ENCODE data around the gene SOBP. TPM values are rescaled to one million over a fixed set of nuclear protein-coding genes. Genes with fewer than 3 reads are reported as not detected.
A peak's percentile ranks its signal among the peaks of the same experiment; 100 is the strongest.

Gene SOBP
- total RNA-seq, 1 donor from 2014 or later, result 0.09 TPM

DNA sequence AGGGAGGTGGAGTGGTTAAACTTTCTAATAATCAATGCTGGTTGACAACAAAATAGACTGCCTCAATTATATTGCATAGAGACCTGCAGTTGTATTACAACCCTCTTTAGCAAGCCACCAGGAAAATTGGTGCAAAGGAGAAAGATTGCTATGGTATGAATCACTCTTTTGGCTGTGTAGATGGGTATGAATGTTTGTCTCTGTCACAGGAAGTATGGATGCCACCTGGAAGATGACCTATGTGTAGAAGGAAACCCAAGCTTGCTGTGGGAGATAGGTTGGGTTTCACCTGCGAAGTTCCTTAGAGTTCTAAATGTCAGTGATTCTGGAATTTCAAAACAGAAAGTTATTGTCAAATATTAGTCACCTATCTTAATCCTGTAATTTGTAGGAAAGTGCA, 134.6 kb downstream of the SOBP start:
- H3K4me3 Mint-ChIP-seq, result no peak overlapping the region
- H3K4me1 Mint-ChIP-seq, result peaks cover 10% of the 10 kb centered on the region
- peaks cover 24% of the 10 kb centered on the region for H3K27me3 Mint-ChIP-seq
- intact Hi-C loops (cut with micrococcal nuclease), result no loop called here
- H3K36me3 Mint-ChIP-seq (ENCODE audit: low read depth), result no peaks in the 10 kb centered on the region
- H3K9me3 Mint-ChIP-seq, result no peaks in the 10 kb centered on the region
- no peak for DNase-seq
- H3K27ac Mint-ChIP-seq, result no peak overlapping the region

DNA sequence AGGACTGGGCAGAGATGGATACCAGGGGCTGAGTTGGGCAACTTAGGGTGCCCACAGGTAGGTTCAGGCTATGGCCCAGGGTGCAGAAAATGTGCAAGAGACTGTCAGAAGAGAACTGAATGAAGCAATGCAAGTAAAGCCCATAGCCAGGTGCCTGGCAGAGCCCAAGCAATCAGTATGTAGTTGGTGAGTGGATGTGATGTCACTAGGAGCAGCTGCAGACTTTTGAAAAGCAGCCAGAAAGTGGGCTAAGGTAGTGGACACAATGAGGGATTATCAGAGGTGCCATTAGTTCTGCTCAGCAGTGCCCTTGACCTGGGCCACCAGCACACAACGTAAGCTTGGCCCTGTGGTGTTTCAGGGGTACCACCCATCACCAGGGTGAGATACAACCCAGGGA, 135.3 kb downstream of the SOBP start:
- Mint-ChIP-seq H3K27me3 (peaks cover 30% of the 10 kb centered on the region), H3K4me1 (peaks cover 9% of the 10 kb centered on the region), H3K4me3 (no peak overlapping the region), H3K27ac (no peak overlapping the region), H3K9me3 (no peaks in the 10 kb centered on the region), H3K36me3 (ENCODE audit: low read depth) (no peaks in the 10 kb centered on the region)
- intact Hi-C loops (cut with micrococcal nuclease), result no loop called here
- no peak for DNase-seq

DNA sequence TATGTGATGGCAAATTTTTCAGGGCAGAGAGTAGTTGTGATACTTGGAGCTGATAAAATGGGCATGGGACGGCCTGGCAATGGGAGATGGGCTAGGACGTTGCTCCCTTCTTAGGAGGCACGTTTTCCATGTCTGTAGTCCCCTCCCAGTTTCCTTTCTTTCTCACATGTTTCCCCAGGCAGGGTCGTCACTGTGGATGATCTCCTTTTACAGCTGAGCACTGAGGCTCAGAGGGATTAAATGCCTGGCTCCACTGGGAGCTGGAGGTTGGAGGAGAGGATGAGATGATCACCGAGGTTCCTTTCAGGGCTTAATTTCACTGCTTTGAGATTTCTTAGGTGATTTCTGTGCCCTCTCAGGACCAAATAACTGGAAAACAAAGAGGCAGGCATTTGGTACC, 136.7 kb downstream of the SOBP start:
- intact Hi-C loops (cut with micrococcal nuclease), result no loop called here
- H3K9me3 Mint-ChIP-seq, result no peaks in the 10 kb centered on the region
- no peaks in the 10 kb centered on the region for H3K36me3 Mint-ChIP-seq (ENCODE audit: low read depth)
- no peak overlapping the region for H3K4me3 Mint-ChIP-seq
- no peak for DNase-seq
- H3K27me3 Mint-ChIP-seq, result peaks cover 41% of the 10 kb centered on the region
- no peaks in the 10 kb centered on the region for H3K4me1 Mint-ChIP-seq
- H3K27ac Mint-ChIP-seq, result no peak overlapping the region

DNA sequence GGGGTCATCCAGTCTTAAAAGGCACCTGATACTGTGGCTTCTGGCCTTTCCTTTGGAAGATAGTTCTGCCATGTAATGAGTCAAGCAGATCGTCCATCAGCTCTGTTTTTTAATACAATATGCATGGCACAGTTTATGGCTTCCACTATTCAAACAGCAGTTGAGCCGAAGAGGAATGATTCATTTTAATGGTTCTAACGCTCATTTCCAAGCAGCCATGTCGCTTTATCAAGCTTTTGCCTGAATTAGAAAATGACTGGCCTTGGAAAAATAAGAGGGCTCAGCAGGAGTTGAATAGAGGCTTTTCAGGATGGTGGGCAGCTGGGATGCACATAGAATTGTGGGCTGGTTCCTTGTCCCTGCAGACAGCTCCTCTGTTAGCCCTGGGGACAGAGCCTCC, 138.1 kb downstream of the SOBP start:
- intact Hi-C loops (cut with micrococcal nuclease), result no loop called here
- Mint-ChIP-seq H3K27ac (no peak overlapping the region), H3K9me3 (no peaks in the 10 kb centered on the region), H3K27me3 (peaks cover 51% of the 10 kb centered on the region), H3K36me3 (ENCODE audit: low read depth) (no peaks in the 10 kb centered on the region), H3K4me3 (no peak overlapping the region), H3K4me1 (no peaks in the 10 kb centered on the region)
- no peak for DNase-seq

DNA sequence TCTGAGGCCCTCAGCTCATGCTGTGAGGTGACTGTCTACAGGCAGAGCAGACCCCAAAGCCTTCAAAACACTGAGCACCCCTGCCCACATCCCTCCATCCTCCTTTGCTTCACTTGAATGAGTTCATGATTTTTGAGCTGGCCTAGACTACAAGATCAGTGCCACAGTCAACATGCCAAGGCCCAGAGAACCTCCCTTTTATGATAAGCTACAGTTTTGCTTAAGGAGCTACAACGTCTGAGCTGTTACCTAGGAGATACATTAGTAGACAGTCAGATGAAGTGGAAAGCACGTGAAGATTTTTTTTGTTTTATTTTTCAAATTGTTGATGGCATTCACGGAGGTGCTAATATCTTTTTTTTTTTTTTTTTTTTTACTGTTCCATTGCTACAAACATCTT, 139.0 kb downstream of the SOBP start:
- Mint-ChIP-seq H3K9me3 (no peaks in the 10 kb centered on the region), H3K4me3 (no peak overlapping the region), H3K36me3 (ENCODE audit: low read depth) (no peaks in the 10 kb centered on the region), H3K4me1 (no peaks in the 10 kb centered on the region), H3K27me3 (peaks cover 57% of the 10 kb centered on the region), H3K27ac (no peak overlapping the region)
- DNase-seq, result no peak
- intact Hi-C loops (cut with micrococcal nuclease), result no loop called here

- H3K9me3 Mint-ChIP-seq, result no peaks in the 10 kb centered on the region
These were observed 139.7 kb downstream of the SOBP start for GRCh38 chr6:107629548-107630129.

DNA sequence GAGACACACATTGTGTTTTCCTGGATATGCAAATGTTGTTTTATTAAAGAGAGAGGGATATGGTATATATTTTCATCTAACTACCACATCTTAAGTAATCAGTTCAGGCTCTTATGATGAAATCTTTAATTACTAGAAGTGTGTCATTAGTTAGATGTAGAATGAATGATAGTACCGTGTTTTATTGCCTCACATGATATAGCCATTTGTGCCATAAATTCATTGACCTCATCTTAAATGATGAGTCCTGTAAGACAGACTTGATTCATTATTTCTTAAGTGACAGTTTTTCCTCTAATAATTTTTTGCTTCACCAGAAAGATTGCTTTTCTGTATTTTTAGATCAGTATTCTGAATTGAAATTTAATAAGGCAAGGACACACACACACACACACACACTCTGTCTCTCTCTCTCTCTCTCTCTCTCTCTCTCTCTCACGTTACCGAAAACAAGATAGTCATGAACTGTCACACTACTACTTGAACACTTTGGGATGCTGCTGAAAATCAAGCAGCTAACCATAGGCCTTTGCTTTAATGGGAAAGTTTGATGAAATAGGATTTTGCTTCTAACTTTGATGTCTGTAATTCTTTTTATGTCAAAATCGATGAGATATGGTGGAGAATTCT, 140.5 kb downstream of the SOBP start:
- Mint-ChIP-seq H3K36me3 (ENCODE audit: low read depth) (no peaks in the 10 kb centered on the region), H3K4me3 (no peak overlapping the region), H3K27me3 (peaks cover 57% of the 10 kb centered on the region), H3K9me3 (no peaks in the 10 kb centered on the region), H3K27ac (no peak overlapping the region), H3K4me1 (no peaks in the 10 kb centered on the region)
- intact Hi-C loops (cut with micrococcal nuclease), result loop anchor here (10.0 kb wide), 1 partner anchor 136 kb away; the partner anchor contains the start of gene SOBP
- no peak for DNase-seq

More at GRCh38 chr6:107629548-107630129, 139.7 kb downstream of the SOBP start:
- DNase-seq, result no peak
- peaks cover 57% of the 10 kb centered on the region for H3K27me3 Mint-ChIP-seq
- intact Hi-C loops (cut with micrococcal nuclease), result loop anchor here (10.0 kb wide), 1 partner anchor 135 kb away; the partner anchor contains the start of gene SOBP
- no peak overlapping the region for H3K27ac Mint-ChIP-seq
- no peaks in the 10 kb centered on the region for H3K36me3 Mint-ChIP-seq (ENCODE audit: low read depth)
- H3K4me3 Mint-ChIP-seq, result no peak overlapping the region
- H3K4me1 Mint-ChIP-seq, result no peaks in the 10 kb centered on the region

DNA sequence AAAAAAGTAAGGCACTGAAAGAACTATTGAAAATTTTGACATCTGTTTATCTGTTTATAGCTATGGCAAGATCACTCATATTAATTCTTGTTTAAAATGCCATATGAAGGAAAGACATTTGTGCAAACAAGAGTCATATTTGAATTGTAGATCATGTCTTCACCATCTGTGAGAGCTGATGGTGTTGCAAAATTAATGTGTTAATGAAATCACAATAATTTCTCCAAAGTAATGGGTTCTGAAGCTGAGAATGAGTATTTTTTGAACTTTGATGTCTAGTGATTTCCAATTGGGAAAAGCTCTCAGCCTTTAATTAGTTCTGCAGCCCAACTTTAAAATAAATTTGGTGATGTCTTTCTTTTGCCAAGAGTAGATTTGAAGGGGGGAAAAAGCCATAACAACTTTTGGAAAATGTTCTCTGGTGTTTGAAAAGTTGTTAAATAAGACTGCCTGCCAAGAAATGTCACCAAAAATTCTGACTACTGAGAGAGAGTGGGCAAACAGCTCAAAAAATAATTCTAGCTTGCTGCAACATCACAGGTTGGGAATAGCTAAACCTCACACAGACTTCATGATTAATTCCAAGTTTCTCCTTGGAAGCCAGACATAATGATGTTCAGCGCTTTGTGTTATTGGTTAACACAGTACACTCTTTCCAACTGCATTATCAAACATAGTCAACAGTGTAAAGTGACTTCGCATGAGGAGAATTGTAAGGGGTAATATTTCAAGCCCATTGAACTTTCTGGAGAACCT, 142.6 kb downstream of the SOBP start:
- Mint-ChIP-seq H3K36me3 (ENCODE audit: low read depth) (no peaks in the 10 kb centered on the region), H3K4me1 (peaks cover 3% of the 10 kb centered on the region), H3K4me3 (no peak overlapping the region), H3K9me3 (no peaks in the 10 kb centered on the region), H3K27me3 (peaks cover 73% of the 10 kb centered on the region), H3K27ac (no peak overlapping the region)
- DNase-seq, result no peak
- intact Hi-C loops (cut with micrococcal nuclease), result loop anchor here (10.0 kb wide), 1 partner anchor 138 kb away; the partner anchor contains the start of gene SOBP

- H3K27ac Mint-ChIP-seq, result no peak overlapping the region
- no peaks in the 10 kb centered on the region for H3K36me3 Mint-ChIP-seq (ENCODE audit: low read depth)
- peaks cover 72% of the 10 kb centered on the region for H3K27me3 Mint-ChIP-seq
- peaks cover 3% of the 10 kb centered on the region for H3K4me1 Mint-ChIP-seq
- intact Hi-C loops (cut with micrococcal nuclease), result loop anchor here (10.0 kb wide), 1 partner anchor 139 kb away; the partner anchor contains the start of gene SOBP
- H3K4me3 Mint-ChIP-seq, result peak overlapping the region; percentile 55
- no peaks in the 10 kb centered on the region for H3K9me3 Mint-ChIP-seq
- no peak for DNase-seq
These were observed 143.9 kb downstream of the SOBP start for GRCh38 chr6:107633680-107634323.

DNA sequence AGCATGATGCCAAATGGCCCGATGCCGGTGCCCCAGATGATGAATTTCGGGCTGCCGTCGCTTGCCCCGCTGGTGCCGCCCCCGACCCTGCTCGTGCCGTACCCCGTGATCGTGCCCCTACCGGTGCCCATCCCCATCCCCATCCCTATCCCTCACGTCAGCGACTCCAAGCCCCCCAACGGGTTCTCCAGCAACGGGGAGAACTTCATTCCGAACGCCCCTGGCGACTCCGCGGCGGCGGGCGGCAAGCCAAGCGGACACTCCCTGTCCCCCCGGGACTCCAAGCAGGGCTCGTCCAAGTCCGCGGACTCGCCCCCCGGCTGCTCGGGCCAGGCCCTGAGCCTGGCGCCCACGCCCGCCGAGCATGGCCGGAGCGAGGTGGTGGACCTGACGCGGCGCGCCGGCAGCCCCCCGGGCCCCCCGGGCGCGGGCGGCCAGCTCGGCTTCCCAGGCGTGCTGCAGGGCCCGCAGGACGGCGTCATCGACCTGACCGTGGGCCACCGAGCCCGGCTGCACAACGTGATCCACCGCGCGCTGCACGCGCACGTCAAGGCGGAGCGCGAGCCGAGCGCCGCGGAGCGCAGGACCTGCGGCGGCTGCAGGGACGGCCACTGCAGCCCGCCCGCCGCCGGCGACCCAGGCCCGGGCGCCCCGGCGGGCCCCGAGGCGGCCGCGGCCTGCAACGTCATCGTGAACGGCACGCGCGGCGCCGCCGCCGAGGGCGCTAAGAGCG, 144.6 kb downstream of the SOBP start:
- H3K9me3 Mint-ChIP-seq, result no peaks in the 10 kb centered on the region
- H3K4me3 Mint-ChIP-seq, result peak overlapping the region; percentile 51
- H3K36me3 Mint-ChIP-seq (ENCODE audit: low read depth), result no peaks in the 10 kb centered on the region
- H3K27ac Mint-ChIP-seq, result no peak overlapping the region
- intact Hi-C loops (cut with micrococcal nuclease), result loop anchor here (10.0 kb wide), 1 partner anchor 140 kb away; the partner anchor contains the start of gene SOBP
- H3K4me1 Mint-ChIP-seq, result peaks cover 3% of the 10 kb centered on the region
- H3K27me3 Mint-ChIP-seq, result peaks cover 74% of the 10 kb centered on the region
- DNase-seq, result peak; percentile 66

DNA sequence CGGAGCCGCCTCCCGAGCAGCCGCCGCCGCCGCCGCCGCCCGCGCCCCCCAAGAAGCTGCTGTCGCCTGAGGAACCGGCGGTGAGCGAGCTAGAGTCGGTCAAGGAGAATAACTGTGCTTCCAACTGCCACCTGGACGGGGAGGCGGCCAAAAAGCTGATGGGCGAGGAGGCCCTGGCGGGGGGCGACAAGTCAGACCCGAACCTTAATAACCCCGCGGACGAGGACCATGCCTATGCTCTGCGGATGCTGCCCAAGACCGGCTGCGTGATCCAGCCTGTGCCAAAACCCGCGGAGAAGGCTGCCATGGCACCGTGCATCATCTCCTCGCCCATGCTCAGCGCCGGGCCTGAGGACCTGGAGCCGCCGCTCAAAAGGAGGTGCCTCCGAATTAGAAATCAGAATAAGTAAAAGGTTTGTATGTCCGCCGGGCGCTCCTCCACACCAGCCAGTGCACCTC, 145.2 kb downstream of the SOBP start:
- no peak overlapping the region for H3K4me3 Mint-ChIP-seq
- no peak for DNase-seq
- intact Hi-C loops (cut with micrococcal nuclease), result loop anchor here (10.0 kb wide), 1 partner anchor 140 kb away; the partner anchor contains the start of gene SOBP
- peaks cover 3% of the 10 kb centered on the region for H3K4me1 Mint-ChIP-seq
- H3K27me3 Mint-ChIP-seq, result peaks cover 74% of the 10 kb centered on the region
- no peak overlapping the region for H3K27ac Mint-ChIP-seq
- no peaks in the 10 kb centered on the region for H3K9me3 Mint-ChIP-seq
- H3K36me3 Mint-ChIP-seq (ENCODE audit: low read depth), result no peaks in the 10 kb centered on the region

GRCh38 chr6:107636486-107636885, 146.6 kb downstream of the SOBP start:
- H3K4me1 Mint-ChIP-seq, result peaks cover 3% of the 10 kb centered on the region
- intact Hi-C loops (cut with micrococcal nuclease), result loop anchor here (10.0 kb wide), 1 partner anchor 142 kb away; the partner anchor contains the start of gene SOBP
- peaks cover 70% of the 10 kb centered on the region for H3K27me3 Mint-ChIP-seq
- DNase-seq, result no peak
- no peak overlapping the region for H3K4me3 Mint-ChIP-seq
- no peak overlapping the region for H3K27ac Mint-ChIP-seq
- no peaks in the 10 kb centered on the region for H3K9me3 Mint-ChIP-seq
- no peaks in the 10 kb centered on the region for H3K36me3 Mint-ChIP-seq (ENCODE audit: low read depth)
